WTC11 (cell line): Measurements from ENCODE around the gene LAMP2.

Experiments used
- ATF2 ChIP-seq: sonication (generic); formaldehyde crosslinking; IDR thresholded peaks from 2 replicates; pipeline ENCODE4 v1.8.1; 2022; ENCODE audit warnings: low read depth, missing genetic modification reagents, borderline replicate concordance
- ATF3 ChIP-seq: sonication (generic); formaldehyde crosslinking; conservative IDR thresholded peaks from 2 replicates; pipeline ENCODE4 v1.8.1; 2022; ENCODE audit warnings: mild to moderate bottlenecking, missing genetic modification reagents
- CREM ChIP-seq: sonication (generic); formaldehyde crosslinking; IDR thresholded peaks from 2 replicates; pipeline ENCODE4 v1.8.1; 2022; ENCODE audit warnings: mild to moderate bottlenecking, missing genetic modification reagents, moderate library complexity
- CTCF ChIP-seq: fragments of 200-600 bp; IDR thresholded peaks from 2 replicates; pipeline ENCODE4 v1.8.0; 2022; ENCODE audit warnings: antibody characterized with exemption
- E2F1 ChIP-seq: sonication (generic); formaldehyde crosslinking; IDR thresholded peaks from 2 replicates; pipeline ENCODE4 v1.8.0; 2022; ENCODE audit warnings: mild to moderate bottlenecking, missing genetic modification reagents
- E2F4 ChIP-seq: sonication (generic); formaldehyde crosslinking; IDR thresholded peaks from 2 replicates; pipeline ENCODE4 v1.8.1; 2022; ENCODE audit warnings: low read depth, mild to moderate bottlenecking, moderate library complexity, missing genetic modification reagents, borderline replicate concordance
- GABPB1 ChIP-seq: sonication (generic); formaldehyde crosslinking; IDR thresholded peaks from 2 replicates; pipeline ENCODE4 v1.8.1; 2023; ENCODE audit warnings: mild to moderate bottlenecking, missing genetic modification reagents
- IRF1 ChIP-seq: sonication (generic); formaldehyde crosslinking; IDR thresholded peaks from 2 replicates; pipeline ENCODE4 v1.8.0; 2023; ENCODE audit warnings: missing genetic modification reagents
- PRRX2 ChIP-seq: fragments of 250-450 bp; sonication (Bioruptor Pico); IDR thresholded peaks from 2 replicates; pipeline ENCODE4 v1.8.0; 2021; ENCODE audit warnings: mild to moderate bottlenecking
- ZMAT4 ChIP-seq: fragments of 250-450 bp; sonication (Bioruptor Pico); IDR thresholded peaks from 2 replicates; pipeline ENCODE4 v1.9.0; 2021; ENCODE audit warnings: mild to moderate bottlenecking

- TF ChIP-seq E2F1 (CRISPR knock-in tag) = no peak
- TF ChIP-seq E2F4 (CRISPR knock-in tag) = no peak
- TF ChIP-seq ATF3 (CRISPR knock-in tag) = no peak
- no peak for TF ChIP-seq CTCF
- TF ChIP-seq PRRX2 = no peak
- no peak for TF ChIP-seq ATF2 (CRISPR knock-in tag)
- no peak for TF ChIP-seq CREM (CRISPR knock-in tag)
- no peak for TF ChIP-seq IRF1 (CRISPR knock-in tag)
- TF ChIP-seq ZMAT4 (CRISPR knock-in tag) = no peak
- TF ChIP-seq GABPB1 = no peak
These were observed 17.0 kb downstream of the LAMP2 start for GRCh38 chrX:120452131-120452530.
